Left ventricle myocardium superior (tissue), 1 donor: ENCODE measurements around the gene DLG2. TPM values are rescaled to one million over a fixed set of nuclear protein-coding genes. Genes with fewer than 3 reads are reported as not detected.
A peak's percentile ranks its signal among the peaks of the same experiment; 100 is the strongest.

Experiments
- ATAC-seq: fragments of 200-7000 bp; cut with Tn5 transposase; one replicate; pipeline ENCODE4 v1.9.1; 2020; ENCODE audit warnings: mild to moderate bottlenecking, moderate library complexity
- DNase-seq: peaks from one replicate; pipeline ENCODE4 v3.0.0-alpha.2; 2020
- intact Hi-C: fragments of 100-400 bp; cut with micrococcal nuclease; formaldehyde crosslinking; loops from one replicate; pipeline ENCODE4 v1.11.0; 2022
- total RNA-seq: library from RNA; stranded (reverse); fragmentation: NEBNext Ultra II Directional; extraction: Animal tissue kit (Norgen Biotek cat#: 25700); gene quantifications from one replicate; pipeline ENCODE4 v1.2.1, GENCODE V29; 2021
- donor health status: DM: no; HTN: yes; CAD: no; lungs with severe emphysema.

Gene DLG2
- total RNA-seq, 1 donor from 2014 or later, result 5.7 TPM

DNA sequence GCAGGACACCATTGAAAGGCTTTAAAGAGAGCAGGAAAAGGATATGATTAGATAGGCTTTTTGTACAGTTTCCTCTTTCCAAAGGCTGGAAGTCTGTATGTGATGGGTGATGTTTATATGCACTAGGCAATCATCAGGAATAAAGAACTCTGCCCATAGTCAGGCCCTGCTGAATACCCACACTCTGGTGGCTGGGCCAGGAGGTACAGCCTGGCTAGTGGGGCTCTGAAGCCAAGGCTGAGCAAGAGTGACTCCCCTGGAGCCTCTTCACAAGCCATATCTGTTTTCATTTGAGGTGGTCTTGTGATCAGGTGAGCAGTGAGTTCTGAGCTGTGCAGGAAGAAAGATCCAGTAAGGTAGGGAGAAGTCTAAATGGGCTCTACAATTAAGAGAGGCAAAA, 1801.1 kb downstream of the DLG2 start:
- intact Hi-C loops, result no loop called here
- ATAC-seq (no peak), DNase-seq (no peak)

DNA sequence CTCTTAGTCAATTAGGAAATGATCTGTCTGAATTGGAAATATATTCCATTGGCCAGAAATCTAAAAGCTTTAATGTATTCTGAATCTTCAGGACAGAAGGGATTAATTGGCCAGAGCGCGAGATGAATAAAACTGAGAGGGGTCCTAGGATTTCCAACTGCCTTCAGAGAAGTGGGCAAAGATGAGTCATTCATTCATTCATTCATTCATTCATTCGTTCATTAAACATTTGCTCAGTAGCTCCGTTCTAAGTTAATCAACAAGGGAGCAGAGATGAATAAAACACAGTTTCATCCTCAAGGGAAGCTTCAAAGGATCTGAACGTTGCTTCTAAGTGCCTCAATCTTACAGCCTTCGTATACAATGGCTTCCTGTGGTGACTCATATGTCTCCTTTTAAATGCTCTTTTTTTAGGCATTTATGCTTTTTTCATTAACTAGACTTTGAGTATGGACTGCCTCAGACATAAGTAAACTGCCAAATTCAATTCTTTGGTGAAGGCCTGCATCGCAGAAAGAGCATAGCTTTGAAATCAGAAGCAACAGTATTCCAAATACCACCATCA, 1803.6 kb downstream of the DLG2 start:
- DNase-seq, result no peak
- intact Hi-C loops, result no loop called here
- ATAC-seq, result no peak

DNA sequence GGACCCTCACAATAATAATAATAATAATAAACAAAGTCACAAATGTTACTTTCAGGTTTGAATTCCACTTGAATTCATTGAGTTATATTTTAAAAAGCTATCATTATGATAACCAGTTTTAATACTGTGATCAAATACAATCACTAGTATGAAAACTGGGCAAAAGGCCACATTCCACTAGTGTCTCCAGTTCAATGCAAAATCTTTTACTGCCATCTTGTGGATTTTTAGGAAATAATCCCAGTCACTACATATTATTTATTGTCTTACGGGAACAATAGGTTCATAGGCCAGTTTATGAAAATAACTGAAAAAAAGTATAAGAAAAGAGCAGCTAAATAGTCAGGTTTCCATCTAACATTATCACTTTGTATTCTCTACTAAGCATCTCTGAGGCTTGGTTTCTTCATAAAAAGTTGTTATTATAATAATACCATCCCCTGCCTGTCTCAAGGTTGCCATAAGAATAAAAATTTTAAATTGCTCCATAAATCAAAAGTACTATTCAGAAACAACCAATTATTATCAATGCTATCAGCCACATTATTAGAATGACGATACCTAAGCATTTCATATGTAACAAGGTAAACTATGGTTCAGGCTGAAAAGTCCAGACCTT, 1807.1 kb downstream of the DLG2 start:
- no peak for DNase-seq
- peak; percentile 43 for ATAC-seq
- intact Hi-C loops, result loop anchor here (10.0 kb wide), 1 partner anchor 525 kb away; no protein-coding TSS in a partner anchor

DNA sequence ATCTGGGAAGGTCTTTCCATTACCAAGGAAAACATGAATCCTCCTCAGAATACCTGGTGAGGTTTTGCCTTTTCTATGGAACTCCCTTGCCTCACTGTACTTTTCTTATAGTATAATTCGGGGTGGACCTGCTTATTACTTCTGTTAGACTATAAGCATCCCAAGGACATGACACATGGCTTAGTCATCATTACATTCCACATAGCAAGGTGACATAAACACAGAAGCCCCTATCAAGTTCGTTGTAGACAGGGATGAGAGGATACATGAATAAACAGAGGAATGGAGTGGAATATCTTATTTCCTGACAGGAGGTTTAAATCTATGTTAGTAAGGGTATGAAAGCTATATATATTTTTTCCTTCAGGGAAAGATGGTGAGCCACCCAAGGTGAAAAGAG, 1808.8 kb downstream of the DLG2 start:
- intact Hi-C loops, result loop anchor here (10.0 kb wide), 1 partner anchor 524 kb away; no protein-coding TSS in a partner anchor
- DNase-seq, result no peak
- ATAC-seq, result no peak

DNA sequence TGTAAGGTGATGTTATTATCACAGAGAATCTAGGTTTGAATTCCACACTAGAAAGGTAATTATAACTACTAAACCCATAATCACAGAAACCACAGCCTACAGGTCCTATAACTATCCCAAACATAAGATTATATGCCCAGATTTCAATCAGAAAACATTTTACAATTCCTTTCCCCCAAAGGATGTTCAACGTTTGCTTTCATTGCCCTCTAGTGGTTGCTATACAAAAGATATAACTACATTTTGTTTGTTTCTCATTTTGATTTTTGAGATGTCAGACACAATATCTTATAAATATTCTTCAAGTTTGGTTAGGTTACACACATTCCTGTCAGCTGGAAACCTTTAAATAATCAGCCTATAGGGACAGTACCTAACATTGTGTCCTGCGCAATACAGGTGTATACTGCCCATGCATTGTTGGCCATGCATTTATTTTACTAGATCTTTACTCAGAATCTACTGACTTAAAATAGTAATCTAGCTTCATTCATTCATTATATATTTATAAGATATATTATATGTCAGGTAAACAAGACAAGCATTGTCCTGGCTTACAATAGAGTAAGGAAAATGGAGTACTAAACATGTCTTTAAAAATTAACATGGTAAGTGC, 1810.5 kb downstream of the DLG2 start:
- intact Hi-C loops, result loop anchor here (10.0 kb wide), 1 partner anchor 522 kb away; no protein-coding TSS in a partner anchor
- DNase-seq (no peak), ATAC-seq (no peak)

DNA sequence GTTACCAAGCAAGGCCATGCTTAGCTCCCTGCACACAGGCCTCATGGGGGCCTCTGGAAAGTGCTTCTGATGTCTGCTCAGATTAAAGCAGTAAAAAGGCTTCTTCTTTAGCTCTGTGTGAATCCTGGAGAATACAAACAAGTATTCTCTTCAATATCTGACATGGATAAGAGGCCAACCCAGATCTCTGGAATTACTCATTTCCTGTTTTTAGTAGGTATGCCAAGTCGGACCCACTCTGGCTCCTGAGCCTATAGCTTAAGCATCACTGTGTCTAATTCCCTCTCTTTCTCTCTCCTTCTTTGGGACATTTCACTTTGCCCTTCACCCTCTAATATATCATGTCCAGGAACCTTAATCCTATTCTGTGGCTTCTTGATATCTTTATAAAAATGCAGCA, 1811.4 kb downstream of the DLG2 start:
- no peak for ATAC-seq

DNA sequence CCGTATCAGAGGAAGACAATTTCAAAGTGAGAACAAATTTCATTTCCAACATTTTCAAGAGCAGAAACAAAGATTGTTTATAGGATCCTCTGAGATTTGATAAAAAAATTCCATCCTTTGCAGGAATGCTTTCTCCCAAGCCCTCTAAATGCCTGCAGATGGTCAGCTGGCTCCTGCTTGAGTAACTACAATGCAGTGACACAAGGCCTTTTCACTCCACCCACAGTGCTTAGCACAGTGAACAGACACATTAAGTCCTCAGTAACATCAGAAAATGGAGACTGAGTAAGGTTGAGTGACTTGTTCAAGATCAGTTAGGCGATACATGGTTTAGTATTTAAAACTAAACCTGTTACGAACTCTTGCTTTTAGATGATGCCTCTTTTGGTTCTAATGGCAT, 1813.8 kb downstream of the DLG2 start:
- ATAC-seq (no peak), DNase-seq (no peak)
- intact Hi-C loops, result loop anchor here (10.0 kb wide), 1 partner anchor 518 kb away; no protein-coding TSS in a partner anchor

More for the DNA sequence above, 1811.4 kb downstream of the DLG2 start:
- intact Hi-C loops, result loop anchor here (10.0 kb wide), 1 partner anchor 521 kb away; no protein-coding TSS in a partner anchor
- no peak for DNase-seq

DNA sequence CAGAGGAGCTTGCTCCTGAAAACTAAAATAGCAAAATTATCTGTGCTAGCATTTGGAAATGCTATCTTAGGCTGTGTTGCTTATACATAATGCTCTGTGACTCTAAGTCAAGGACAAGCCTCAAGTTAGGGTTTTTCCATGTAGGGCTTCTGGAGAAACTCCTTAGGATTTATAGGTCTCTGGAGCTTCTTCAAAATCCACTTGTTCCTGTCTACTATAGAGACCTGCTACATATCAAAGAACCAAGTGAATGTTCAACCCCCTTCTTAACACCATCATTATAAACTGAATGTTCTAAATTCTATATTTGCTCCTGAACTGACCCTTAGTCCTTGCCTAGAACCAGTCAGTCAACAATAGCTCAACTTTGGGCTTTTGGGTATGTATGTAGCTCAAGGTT, 1817.9 kb downstream of the DLG2 start:
- no peak for ATAC-seq
- DNase-seq, result no peak
- intact Hi-C loops, result no loop called here

DNA sequence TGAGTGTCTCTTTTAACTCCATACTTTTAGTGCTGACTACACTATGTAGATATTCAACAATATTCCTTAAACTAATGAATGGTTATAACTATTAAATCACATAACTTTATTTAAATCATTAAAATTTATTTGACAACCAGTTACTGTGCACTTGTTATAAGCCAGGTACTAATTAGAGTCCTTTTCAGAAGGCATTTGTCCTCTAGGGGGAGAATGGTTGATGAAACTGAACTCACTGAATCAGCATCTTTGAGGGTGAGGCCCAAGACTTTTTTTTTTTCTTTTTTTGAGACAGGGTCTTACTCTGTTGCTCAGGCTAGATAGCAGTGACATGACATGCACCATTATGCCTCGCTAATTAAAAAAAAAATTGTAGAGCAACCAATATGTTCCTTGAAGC, 1825.3 kb downstream of the DLG2 start:
- intact Hi-C loops, result no loop called here
- DNase-seq (no peak), ATAC-seq (no peak)

DNA sequence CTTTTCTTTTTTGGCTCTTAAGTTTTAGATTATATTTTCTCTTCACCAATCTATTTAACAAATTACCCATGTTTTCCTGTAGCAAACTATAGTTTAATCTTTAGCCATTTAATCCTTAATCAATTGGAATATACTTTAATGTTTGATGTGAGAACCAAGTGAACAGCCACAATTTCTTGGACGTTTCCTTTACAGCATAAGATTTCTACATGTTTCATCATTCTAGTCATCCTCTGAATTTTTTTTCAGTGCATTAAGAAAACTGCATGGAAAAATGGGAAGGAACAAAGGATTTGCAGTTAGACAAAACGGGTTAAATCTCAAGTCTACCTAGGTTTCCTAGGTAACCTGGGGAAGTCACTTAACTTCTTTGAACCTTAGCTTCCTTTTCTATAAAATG, 1833.8 kb downstream of the DLG2 start:
- intact Hi-C loops, result no loop called here
- DNase-seq (no peak), ATAC-seq (no peak)

DNA sequence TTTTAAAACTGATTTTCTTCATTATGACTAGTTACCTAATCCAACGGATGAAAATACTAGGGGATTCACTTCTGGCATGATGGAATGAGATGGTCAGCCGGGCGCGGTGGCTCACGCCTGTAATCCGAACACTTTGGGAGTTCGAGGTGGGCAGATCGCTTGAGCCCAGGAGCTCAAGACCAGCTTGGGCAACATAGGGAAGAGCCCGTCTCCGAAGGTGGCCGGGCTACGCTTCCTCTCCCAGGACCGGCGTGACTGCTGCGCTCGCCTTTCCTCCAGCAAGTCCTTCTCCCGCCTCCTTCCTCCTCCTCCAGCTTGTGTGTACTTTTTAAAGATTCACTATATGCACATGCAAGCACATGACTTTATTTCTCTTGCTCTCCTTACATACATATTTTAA, 1835.6 kb downstream of the DLG2 start:
- DNase-seq, result no peak
- intact Hi-C loops, result no loop called here
- ATAC-seq, result no peak

DNA sequence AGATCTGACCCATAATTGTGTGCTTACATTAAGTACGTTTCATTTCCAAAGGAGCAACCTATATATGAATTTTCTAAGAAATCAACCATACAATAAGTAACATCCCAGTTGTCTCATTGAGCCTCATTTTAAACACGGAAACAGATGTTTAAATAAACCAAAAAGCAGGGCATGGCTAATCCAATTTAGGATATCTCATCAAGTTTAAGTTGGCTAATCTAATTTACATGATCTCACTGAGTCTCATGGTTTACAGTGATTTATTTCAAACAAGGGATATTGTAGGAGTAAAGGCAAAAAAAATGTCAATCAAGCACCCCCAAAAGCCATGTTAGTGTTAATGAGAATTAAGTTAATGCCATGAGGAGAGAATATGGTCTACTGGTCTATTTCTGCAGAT, 1841.2 kb downstream of the DLG2 start:
- no peak for DNase-seq
- intact Hi-C loops, result no loop called here
- ATAC-seq, result no peak

DNA sequence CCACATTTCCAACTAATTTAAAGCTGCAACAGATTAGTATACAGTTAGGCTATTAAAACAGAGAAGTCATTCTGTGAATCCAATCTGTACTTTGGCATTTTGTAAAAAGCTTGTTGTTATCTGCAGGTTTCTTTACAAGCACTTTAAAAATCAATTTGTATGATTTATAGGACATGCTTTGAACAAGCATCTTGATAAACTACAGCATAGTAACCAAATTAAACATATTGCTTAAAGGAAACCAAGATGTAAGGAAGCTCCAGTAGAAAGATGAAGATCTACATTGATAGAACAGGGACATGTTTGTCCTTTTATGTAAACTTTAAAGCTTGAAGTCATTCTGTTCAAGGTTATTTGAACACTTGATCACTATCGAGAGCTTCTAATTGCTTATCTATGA, 1842.7 kb downstream of the DLG2 start:
- ATAC-seq, result no peak
- intact Hi-C loops, result no loop called here
- no peak for DNase-seq

DNA sequence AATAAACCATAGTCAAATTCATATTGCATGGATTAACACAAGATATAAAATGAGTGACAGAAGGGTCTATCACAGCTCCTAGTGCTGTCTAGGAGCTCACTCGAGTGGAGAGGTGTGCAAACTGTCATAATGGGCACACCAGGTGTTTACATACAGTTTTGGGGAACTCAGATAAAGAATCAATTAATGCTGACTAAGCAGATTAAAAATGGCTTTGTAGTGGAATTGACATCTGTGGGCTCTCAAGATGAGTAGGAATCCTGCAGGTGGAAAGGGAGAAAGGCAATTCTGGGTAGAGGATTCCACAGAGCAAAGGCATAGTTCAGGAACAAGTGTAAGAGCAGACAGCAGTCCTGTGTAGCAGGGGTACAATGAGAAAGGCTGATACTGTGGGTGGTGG, 1844.8 kb downstream of the DLG2 start:
- ATAC-seq, result no peak
- DNase-seq, result no peak
- intact Hi-C loops, result no loop called here

DNA sequence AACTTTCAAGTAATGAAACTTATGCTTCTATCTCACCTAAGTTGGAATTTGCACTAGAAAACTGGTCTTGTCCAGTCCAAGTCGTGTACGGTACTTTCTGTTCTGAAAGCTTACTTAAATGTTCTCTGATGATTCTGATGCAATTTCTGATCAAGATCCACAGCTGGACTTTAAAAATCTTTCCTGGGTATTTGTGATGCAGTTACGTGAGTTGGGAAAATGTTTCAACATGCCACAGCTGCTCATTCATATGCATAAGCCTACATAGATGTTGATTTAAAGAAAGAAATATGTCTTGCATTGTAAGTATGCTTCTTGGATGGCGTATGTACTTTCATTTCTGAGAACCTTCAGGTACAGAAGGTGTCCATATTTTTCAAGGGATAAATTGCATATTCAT, 1847.3 kb downstream of the DLG2 start:
- no peak for DNase-seq
- ATAC-seq, result no peak
- intact Hi-C loops, result no loop called here

DNA sequence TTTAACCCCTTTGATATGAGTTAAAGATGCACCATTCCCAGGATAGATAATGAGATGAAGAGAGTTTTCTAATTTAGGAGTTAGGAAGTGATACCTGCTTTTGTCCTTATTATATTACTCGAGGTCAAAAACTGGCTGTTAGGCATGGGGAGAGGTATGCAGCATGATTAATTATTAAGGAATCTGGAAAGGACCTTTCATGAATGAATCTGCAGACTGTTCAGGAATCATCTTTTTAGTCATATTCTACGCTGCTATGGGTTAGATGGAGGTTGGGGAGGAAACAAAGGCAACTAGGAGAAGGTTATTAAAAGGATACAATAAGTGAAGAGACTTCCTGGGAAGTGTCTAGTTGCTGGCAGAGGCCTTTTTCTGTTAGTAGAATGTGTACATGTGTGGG, 1848.5 kb downstream of the DLG2 start:
- intact Hi-C loops, result no loop called here
- ATAC-seq, result no peak

DNA sequence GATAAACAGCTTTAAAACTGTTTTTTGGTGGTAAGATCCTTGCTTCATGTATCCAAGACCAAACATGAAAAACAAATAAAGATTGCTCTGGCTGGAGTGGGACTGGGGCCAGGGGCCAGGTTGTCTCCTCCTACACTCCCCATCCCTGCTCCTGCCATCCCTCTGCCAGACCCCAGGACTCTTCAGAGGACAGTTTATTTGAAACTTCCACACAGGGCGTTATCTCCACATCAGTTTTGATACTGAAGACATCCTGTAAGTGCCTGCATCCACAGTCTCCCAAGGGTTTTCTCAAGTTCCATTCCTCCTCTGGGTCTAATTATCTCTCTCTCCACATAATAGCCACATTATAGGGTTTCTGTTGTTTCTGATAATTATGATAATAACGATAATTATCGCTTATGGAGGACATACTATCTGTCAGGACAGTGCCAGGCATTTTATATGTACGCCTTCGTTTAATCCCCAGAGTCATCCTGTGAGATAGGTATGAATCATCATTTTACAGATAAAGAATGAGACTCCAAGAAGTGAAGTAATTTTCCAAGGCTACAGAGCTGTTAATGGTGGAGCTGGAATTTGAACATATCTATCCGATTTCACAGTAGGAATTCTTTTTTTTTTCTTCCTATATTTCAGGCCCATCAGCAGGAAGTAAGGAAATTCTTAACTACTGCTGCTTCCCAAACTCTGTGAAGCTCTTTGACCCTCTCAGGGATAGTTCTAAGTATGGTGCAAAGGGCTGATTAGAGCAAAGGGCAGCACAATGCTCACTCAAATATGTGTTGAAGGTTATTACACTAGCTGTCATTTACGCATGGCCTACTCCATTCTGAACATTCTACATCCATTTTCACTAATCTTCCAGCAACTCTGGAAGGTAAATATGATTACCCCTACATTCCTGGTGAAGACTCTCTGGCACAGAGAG, 1852.9 kb downstream of the DLG2 start:
- DNase-seq (no peak), ATAC-seq (no peak)
- intact Hi-C loops, result no loop called here

More for the DNA sequence above, 1848.5 kb downstream of the DLG2 start:
- DNase-seq, result no peak

DNA sequence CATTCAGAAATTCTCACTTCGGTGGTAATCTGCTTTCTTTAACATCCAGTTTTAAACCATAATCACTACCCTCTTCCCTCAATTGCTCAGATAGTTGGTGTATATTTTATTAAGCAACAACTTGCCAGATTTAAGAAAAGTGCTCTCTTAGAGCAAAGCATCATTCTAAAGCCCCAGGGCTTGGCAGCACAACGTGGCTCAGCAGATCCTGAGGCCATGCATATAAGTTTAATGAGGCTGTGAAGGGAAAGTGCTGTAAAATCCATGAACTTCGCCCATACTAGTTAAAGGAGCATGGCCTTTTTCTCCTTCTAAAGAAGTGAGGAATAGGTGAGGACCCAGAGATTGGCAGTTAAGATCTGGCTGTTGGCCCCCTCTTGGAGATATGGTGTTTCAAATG, 1858.7 kb downstream of the DLG2 start:
- no peak for DNase-seq
- intact Hi-C loops, result no loop called here
- ATAC-seq, result no peak

DNA sequence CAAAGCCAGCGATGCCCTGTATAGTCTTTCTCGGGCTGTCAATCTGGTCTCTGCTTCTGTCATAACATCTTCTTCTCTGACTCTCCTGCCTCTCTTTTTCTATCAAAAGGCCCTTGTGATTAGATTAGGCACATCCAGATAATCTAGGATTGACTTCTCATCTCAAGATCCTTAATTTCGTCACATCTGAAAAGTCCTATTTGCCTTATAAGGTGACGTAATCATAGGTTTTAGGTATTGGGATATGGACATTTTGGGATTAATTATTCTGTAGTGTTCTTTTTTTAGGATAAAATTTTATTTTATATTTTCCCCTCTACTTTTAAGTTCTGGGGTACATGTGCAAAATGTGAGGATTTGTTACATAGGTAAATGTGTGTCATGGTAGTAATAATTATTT, 1860.2 kb downstream of the DLG2 start:
- ATAC-seq (no peak), DNase-seq (no peak)
- intact Hi-C loops, result no loop called here

DNA sequence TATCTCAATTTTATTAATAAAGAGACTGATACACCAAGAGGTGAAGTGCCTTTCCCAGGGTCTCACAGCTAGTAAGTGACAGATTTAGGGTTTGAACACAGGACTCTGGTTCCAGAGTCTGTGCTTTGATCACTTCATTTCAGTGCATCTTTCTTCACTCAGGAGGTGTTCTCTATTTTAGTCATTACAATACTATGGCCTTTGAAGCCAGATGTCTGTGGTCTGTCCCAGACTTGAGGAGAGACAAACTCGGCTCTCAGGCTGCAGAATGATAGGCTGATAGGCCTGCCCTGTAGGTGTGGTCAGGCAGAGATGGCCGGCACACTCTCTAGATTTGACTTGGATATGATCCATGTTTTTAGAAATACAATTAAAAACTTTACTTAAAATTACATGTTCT, 1862.5 kb downstream of the DLG2 start:
- DNase-seq (no peak), ATAC-seq (no peak)
- intact Hi-C loops, result no loop called here
